ENCODE measurements around the gene TBC1D22B.
A peak's percentile ranks its signal among the peaks of the same experiment; 100 is the strongest.

Gene TBC1D22B

DNA sequence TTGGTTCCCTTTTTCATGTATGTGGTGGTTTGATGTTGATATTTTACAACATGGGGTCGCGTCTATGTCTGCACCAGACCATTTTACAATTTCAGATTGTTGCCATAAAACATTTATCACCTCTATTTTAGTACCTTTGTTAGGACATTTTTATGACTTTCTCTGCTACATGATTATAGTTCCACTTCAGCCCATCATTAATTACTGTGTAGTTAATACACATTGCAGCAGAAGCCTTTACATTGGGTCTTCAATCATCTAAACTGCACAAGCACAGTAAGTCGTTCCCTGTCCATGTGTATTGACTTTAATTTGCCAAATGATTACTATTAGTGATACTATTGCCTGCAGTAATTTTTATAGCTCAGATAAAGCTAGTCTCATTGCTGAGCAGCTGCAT, 16.1 kb downstream of the TBC1D22B start (continued):
- no peak for TF ChIP-seq ZNF341 (tag by site-specific recombination; IDR thresholded peaks at IDR 0.05; ENCODE audit: low read depth)
- peak; percentile 96 for TF ChIP-seq FEZF1 (tag by site-specific recombination; IDR thresholded peaks at IDR 0.05)
- TF ChIP-seq, protein P1, sequence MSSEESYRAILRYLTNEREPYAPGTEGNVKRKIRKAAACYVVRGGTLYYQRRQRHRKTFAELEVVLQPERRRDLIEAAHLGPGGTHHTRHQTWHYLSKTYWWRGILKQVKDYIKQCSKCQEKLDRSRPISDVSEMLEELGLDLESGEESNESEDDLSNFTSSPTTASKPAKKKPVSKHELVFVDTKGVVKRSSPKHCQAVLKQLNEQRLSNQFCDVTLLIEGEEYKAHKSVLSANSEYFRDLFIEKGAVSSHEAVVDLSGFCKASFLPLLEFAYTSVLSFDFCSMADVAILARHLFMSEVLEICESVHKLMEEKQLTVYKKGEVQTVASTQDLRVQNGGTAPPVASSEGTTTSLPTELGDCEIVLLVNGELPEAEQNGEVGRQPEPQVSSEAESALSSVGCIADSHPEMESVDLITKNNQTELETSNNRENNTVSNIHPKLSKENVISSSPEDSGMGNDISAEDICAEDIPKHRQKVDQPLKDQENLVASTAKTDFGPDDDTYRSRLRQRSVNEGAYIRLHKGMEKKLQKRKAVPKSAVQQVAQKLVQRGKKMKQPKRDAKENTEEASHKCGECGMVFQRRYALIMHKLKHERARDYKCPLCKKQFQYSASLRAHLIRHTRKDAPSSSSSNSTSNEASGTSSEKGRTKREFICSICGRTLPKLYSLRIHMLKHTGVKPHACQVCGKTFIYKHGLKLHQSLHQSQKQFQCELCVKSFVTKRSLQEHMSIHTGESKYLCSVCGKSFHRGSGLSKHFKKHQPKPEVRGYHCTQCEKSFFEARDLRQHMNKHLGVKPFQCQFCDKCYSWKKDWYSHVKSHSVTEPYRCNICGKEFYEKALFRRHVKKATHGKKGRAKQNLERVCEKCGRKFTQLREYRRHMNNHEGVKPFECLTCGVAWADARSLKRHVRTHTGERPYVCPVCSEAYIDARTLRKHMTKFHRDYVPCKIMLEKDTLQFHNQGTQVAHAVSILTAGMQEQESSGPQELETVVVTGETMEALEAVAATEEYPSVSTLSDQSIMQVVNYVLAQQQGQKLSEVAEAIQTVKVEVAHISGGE (tag by site-specific recombination; conservative IDR thresholded peaks at IDR 0.05; ENCODE audit: low read depth): no peak
- TF ChIP-seq ZNF791 (tag by site-specific recombination; IDR thresholded peaks at IDR 0.05): no peak

DNA sequence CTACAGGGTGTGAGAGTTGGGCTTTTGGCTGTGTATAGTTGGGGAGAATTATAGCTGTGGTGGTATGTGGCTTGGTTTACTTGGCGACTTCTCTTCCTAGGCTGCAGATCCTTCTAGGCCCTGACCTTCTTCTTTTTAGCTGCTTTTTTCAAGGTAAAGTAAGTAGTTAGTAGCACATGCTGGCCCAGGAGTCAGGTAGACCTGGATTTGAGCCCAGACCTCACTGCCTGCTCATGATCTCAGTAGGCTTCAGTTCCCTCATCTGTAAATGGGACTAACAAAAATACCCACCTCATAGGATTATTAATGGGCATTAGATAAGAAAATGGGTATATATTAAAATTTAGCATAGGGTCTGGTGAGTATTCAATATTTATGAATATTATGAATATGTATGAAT, 17.8 kb downstream of the TBC1D22B start:
- no peaks in the 10 kb centered on the region for H3K9me3 ChIP-seq (ENCODE audit: control insufficient read depth, insufficient read depth, low read depth, low read length)
- H3K36me3 ChIP-seq (ENCODE audit: control insufficient read depth in 2 of 2, insufficient read depth in 1 of 2, low read length in 2 of 2): peaks cover 0 to 16% of the 10 kb centered on the region in 2 experiments; a peak in 2 of 3 replicates
- H3K4me1 ChIP-seq (ENCODE audit: control insufficient read depth, insufficient read depth, low read length): peaks cover 12% of the 10 kb centered on the region
- H3K27ac ChIP-seq (ENCODE audit: extremely low read depth, low read depth, low read length): no peak overlapping the region
- no peak overlapping the region for H3K4me3 ChIP-seq (ENCODE audit: low read depth, low read length)
- TF ChIP-seq ZNF24 (tag by site-specific recombination; IDR thresholded peaks at IDR 0.05): no peak
- no peak for TF ChIP-seq ZNF266 (tag by site-specific recombination; IDR thresholded peaks at IDR 0.05; ENCODE audit: low read depth)
- TF ChIP-seq, protein P2, sequence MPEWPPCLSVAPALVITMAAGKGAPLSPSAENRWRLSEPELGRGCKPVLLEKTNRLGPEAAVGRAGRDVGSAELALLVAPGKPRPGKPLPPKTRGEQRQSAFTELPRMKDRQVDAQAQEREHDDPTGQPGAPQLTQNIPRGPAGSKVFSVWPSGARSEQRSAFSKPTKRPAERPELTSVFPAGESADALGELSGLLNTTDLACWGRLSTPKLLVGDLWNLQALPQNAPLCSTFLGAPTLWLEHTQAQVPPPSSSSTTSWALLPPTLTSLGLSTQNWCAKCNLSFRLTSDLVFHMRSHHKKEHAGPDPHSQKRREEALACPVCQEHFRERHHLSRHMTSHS (tag by site-specific recombination; IDR thresholded peaks at IDR 0.05): no peak
- POLR2A ChIA-PET: no interaction called here
- CTCF ChIA-PET: interaction anchor here (0.6 to 1.5 kb wide), 3 partner anchors 39 to 539 kb away, joined by 3 to 5 read pairs (median 4); no protein-coding TSS in a partner anchor

DNA sequence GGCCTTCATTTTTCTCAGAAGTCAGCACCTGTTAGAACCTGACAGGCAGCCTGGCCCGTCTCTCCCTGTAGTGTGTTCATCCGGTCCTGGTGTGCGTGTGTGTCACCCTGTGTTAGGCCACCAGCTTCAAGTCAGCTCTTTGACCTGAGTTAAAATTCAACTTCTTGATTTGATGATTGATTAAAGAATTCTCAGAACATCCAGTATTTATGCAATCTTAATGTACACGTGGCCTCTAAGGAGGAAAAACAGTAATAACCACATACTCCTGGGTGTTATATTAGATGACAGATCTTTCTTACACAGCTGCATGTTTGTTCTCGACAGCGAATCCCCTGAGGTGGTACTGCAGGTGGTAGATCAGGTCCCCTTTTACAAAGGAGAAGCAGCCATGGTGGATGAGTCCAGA, 19.4 kb downstream of the TBC1D22B start:
- H3K9me3 ChIP-seq (ENCODE audit: control insufficient read depth, insufficient read depth, low read depth, low read length): no peaks in the 10 kb centered on the region
- ChIA-PET CTCF (interaction anchor here (0.6 kb wide), 1 partner anchor 597 kb away, joined by 3 read pairs; no protein-coding TSS in a partner anchor), POLR2A (interaction anchor here (0.7 kb wide), 1 partner anchor 42 kb away, joined by 4 read pairs; no protein-coding TSS in a partner anchor)
- peaks cover 14% of the 10 kb centered on the region for H3K4me1 ChIP-seq (ENCODE audit: control insufficient read depth, insufficient read depth, low read length)
- TF ChIP-seq, protein P3, sequence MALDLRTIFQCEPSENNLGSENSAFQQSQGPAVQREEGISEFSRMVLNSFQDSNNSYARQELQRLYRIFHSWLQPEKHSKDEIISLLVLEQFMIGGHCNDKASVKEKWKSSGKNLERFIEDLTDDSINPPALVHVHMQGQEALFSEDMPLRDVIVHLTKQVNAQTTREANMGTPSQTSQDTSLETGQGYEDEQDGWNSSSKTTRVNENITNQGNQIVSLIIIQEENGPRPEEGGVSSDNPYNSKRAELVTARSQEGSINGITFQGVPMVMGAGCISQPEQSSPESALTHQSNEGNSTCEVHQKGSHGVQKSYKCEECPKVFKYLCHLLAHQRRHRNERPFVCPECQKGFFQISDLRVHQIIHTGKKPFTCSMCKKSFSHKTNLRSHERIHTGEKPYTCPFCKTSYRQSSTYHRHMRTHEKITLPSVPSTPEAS (tag by site-specific recombination; IDR thresholded peaks at IDR 0.05): no peak
- no peak for TF ChIP-seq ZIC2 (tag by site-specific recombination; IDR thresholded peaks at IDR 0.05)
- no peak for TF ChIP-seq SALL2 (tag by site-specific recombination; IDR thresholded peaks at IDR 0.05; ENCODE audit: borderline replicate concordance)
- TF ChIP-seq ZNF600 (tag by site-specific recombination; IDR thresholded peaks at IDR 0.05): no peak
- TF ChIP-seq ZNF707 (tag by site-specific recombination; IDR thresholded peaks at IDR 0.05): no peak
- TF ChIP-seq, protein P4, sequence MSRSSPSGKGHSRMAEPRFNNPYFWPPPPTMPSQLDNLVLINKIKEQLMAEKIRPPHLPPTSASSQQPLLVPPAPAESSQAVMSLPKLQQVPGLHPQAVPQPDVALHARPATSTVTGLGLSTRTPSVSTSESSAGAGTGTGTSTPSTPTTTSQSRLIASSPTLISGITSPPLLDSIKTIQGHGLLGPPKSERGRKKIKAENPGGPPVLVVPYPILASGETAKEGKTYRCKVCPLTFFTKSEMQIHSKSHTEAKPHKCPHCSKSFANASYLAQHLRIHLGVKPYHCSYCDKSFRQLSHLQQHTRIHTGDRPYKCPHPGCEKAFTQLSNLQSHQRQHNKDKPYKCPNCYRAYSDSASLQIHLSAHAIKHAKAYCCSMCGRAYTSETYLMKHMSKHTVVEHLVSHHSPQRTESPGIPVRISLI (tag by site-specific recombination; IDR thresholded peaks at IDR 0.05): no peak
- no peak for TF ChIP-seq ZBTB20 (tag by site-specific recombination; IDR thresholded peaks at IDR 0.05)
- TF ChIP-seq ZNF777 (tag by site-specific recombination; IDR thresholded peaks at IDR 0.05; ENCODE audit: borderline replicate concordance): no peak
- no peak overlapping the region for H3K27ac ChIP-seq (ENCODE audit: extremely low read depth, low read depth, low read length)
- no peak overlapping the region for H3K4me3 ChIP-seq (ENCODE audit: low read depth, low read length)
- H3K36me3 ChIP-seq (ENCODE audit: control insufficient read depth in 2 of 2, insufficient read depth in 1 of 2, low read length in 2 of 2): peaks cover 0 to 23% of the 10 kb centered on the region in 2 experiments; a peak in 2 of 3 replicates

Measured in HEK293 (cell line).